Superior temporal gyrus (tissue), 1 donor: ENCODE measurements around the gene MRPL51.
"Not testable (repeated sequence)": the region's sequence is repeated elsewhere in the genome, so short reads cannot be mapped to it uniquely, and the experiment has no call there.

Source experiments
- DNase-seq: peaks from one replicate; pipeline ENCODE4 v3.0.0-alpha.2; 2016; ENCODE audit errors: extremely low spot score

The MRPL51 gene

GRCh38 chr12:6532051-6532926 lies 39.2 kb upstream of the MRPL51 start:
- peak; percentile 74 for DNase-seq

GRCh38 chr12:6530576-6531260 lies 37.7 kb upstream of the MRPL51 start:
- no peak for DNase-seq

- DNase-seq = no peak
Observed at GRCh38 chr12:6529291-6529737, 36.3 kb upstream of the MRPL51 start.

- DNase-seq = no peak
Observed at GRCh38 chr12:6528539-6529235, 35.6 kb upstream of the MRPL51 start.

- DNase-seq = no peak
Observed at GRCh38 chr12:6527711-6528110, 34.6 kb upstream of the MRPL51 start.

GRCh38 chr12:6526766-6527525 lies 33.9 kb upstream of the MRPL51 start:
- no peak for DNase-seq

- no peak for DNase-seq
Observed at GRCh38 chr12:6526201-6526600, 33.1 kb upstream of the MRPL51 start.

- DNase-seq = no peak
Observed at GRCh38 chr12:6524648-6525047, 31.6 kb upstream of the MRPL51 start.

- no peak for DNase-seq
Observed at GRCh38 chr12:6523708-6524107, 30.6 kb upstream of the MRPL51 start.

GRCh38 chr12:6522193-6522592 lies 29.1 kb upstream of the MRPL51 start:
- DNase-seq = no peak

GRCh38 chr12:6520186-6520585 lies 27.1 kb upstream of the MRPL51 start:
- DNase-seq = no peak

- no peak for DNase-seq
Observed at GRCh38 chr12:6508087-6508486, 15.0 kb upstream of the MRPL51 start.

- DNase-seq = no peak
Observed at GRCh38 chr12:6507102-6507998, 14.3 kb upstream of the MRPL51 start.

GRCh38 chr12:6500466-6500865 lies 7.4 kb upstream of the MRPL51 start:
- no peak for DNase-seq

- peak; percentile 53 for DNase-seq
Observed at GRCh38 chr12:6497291-6497690, 4.2 kb upstream of the MRPL51 start.

- no peak for DNase-seq
Observed at GRCh38 chr12:6494968-6495367, 1.9 kb upstream of the MRPL51 start.

GRCh38 chr12:6494258-6494743 lies 1.2 kb upstream of the MRPL51 start:
- DNase-seq = peak; percentile 44

GRCh38 chr12:6493497-6494257 lies 615 bp upstream of the MRPL51 start, which contains the start of gene NCAPD2:
NCAPD2 (plus strand) TSS chr12:6494102; CDS start chr12:6495099, 997 bp downstream.
- peak; percentile 98 for DNase-seq

- not testable (repeated sequence) for DNase-seq
Observed at GRCh38 chr12:6490673-6491072, 2.4 kb downstream of the MRPL51 start.

GRCh38 chr12:6489449-6489848 lies 3.6 kb downstream of the MRPL51 start:
- no peak for DNase-seq
